ENCODE results near the gene NEMP1.
A peak's percentile ranks its signal among the peaks of the same experiment; 100 is the strongest.

NEMP1 gene

GRCh38 chr12:57112492-57113294 is 34.1 kb upstream of the NEMP1 start:
- Histone ChIP-seq H3K27me3 (ENCODE audit: insufficient read depth, poor library complexity, severe bottlenecking) (no peaks in the 10 kb centered on the region), H3K27ac (replicated peaks) (peak overlapping the region; percentile 98), H3K4me3 (replicated peaks; ENCODE audit: insufficient read depth, low read length) (no peak overlapping the region)
- DNase-seq (ENCODE audit: low read depth in 1 of 2, low spot score in 1 of 2): no peak
- TF ChIP-seq CTCF (IDR thresholded peaks at IDR 0.05; ENCODE audit: insufficient read depth, low read length) (peak; percentile 83), SPI1 (IDR thresholded peaks at IDR 0.05; ENCODE audit: borderline replicate concordance, low read depth) (no peak)

- Histone ChIP-seq H3K4me3 (replicated peaks; ENCODE audit: insufficient read depth, low read length) (peak within 1 kb of the TSS; percentile 67), H3K27ac (replicated peaks) (peak within 1 kb of the TSS; percentile 98), H3K27me3 (ENCODE audit: insufficient read depth, poor library complexity, severe bottlenecking) (no peaks in the 10 kb centered on the region)
- peak; percentile 59; the same call in 1 of the 2 replicates for TF ChIP-seq SPI1 (IDR thresholded peaks at IDR 0.05; ENCODE audit: borderline replicate concordance, low read depth)
- peak; percentile 55 for TF ChIP-seq GABPA (IDR thresholded peaks at IDR 0.05; ENCODE audit: low read depth)
- peak; percentile 86 for TF ChIP-seq POLR2AphosphoS5 (IDR thresholded peaks at IDR 0.05; ENCODE audit: low read depth)
- no peak for TF ChIP-seq CTCF (IDR thresholded peaks at IDR 0.05; ENCODE audit: insufficient read depth, low read length)
- TF ChIP-seq REST (IDR thresholded peaks at IDR 0.05; ENCODE audit: insufficient replicate concordance, low read depth): peak; percentile 14
- DNase-seq (ENCODE audit: low read depth in 1 of 2, low spot score in 1 of 2): peak; percentile 94 to 96
These were observed 32.6 kb upstream of the NEMP1 start, which contains the start of gene STAT6 for GRCh38 chr12:57111031-57111734. STAT6 (minus strand) TSS chr12:57111362; CDS start chr12:57108278, 3,084 bp downstream.

- peak overlapping the region; percentile 98 for H3K27ac ChIP-seq (replicated peaks)
- DNase-seq (ENCODE audit: low read depth in 1 of 2, low spot score in 1 of 2): peak; percentile 86 to 87
- peak overlapping the region; percentile 67 for H3K4me3 ChIP-seq (replicated peaks; ENCODE audit: insufficient read depth, low read length)
- no peak for TF ChIP-seq REST (IDR thresholded peaks at IDR 0.05; ENCODE audit: insufficient replicate concordance, low read depth)
- peak; percentile 11; the same call in 1 of the 2 replicates for TF ChIP-seq GABPA (IDR thresholded peaks at IDR 0.05; ENCODE audit: low read depth)
- peak; percentile 43 for TF ChIP-seq POLR2AphosphoS5 (IDR thresholded peaks at IDR 0.05; ENCODE audit: low read depth)
- TF ChIP-seq SPI1 (IDR thresholded peaks at IDR 0.05; ENCODE audit: borderline replicate concordance, low read depth): peak; percentile 37; the same call in 1 of the 2 replicates
- no peak for TF ChIP-seq CTCF (IDR thresholded peaks at IDR 0.05; ENCODE audit: insufficient read depth, low read length)
- no peaks in the 10 kb centered on the region for H3K27me3 ChIP-seq (ENCODE audit: insufficient read depth, poor library complexity, severe bottlenecking)
These were observed 31.8 kb upstream of the NEMP1 start for GRCh38 chr12:57110104-57111030.

Measured in HL-60 (cell line).